NCI-H524 (cell line): ENCODE measurements around the gene BAIAP2L1.
"Not testable (repeated sequence)": the region's sequence is repeated elsewhere in the genome, so short reads cannot be mapped to it uniquely, and the experiment has no call there.

ENCODE experiments used
- DNase-seq, 2 experiments: peaks; one replicate each; lab custom pipeline; 2025; lab: John Stamatoyannopoulos, UW

BAIAP2L1 gene

GRCh38 chr7:98322331-98323270 is 78.3 kb downstream of the BAIAP2L1 start:
- DNase-seq: no peak

GRCh38 chr7:98321301-98321700 is 79.6 kb downstream of the BAIAP2L1 start:
- no peak for DNase-seq

DNA sequence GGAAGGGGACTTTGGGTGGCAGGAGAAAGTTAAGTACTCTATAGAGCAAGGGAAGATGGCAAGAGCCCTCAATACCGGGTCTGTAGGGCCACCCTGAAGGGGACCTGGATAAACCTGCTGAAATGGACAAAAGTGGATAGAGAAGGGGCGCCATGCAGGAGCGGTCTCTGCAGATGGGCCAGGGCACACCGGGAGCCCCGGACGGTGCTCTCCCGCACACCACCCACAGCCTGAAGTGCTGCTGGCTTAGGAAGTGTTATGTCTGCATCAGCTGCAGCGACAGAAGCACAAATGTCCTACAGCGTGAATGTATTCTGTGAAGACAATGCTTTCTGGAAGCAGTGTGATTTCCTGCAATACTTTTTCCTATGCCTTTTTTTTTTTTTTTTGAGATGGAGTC is 81.7 kb downstream of the BAIAP2L1 start:
- DNase-seq: no peak

DNA sequence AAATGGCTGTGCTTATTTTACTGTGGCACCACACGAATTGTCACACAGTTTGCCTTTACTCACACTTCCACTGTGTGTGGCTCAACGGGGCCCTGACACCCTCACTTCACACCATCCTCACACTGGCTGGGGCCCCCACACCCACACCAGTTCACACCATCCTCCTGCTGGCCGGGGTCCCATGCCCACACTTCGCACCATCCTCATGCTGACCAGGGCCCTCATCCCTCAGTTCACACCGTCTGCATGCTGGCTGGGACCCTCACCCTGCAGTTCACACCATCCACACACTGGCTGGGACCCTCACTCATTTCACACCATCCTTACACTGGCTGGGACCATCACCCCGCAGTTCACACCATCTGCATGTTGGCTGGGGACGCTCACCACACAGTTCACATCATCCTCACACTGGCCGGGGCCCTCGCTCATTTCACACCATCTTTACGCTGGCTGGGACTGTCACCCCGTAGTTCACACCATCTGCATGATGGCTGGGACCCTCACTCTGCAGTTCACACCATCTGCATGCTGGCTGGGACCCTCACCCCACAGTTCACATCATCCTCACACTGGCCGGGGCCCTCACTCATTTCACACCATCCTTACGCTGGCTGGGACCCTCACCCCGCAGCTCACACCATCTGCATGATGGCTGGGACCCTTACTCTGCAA is 83.4 kb downstream of the BAIAP2L1 start:
- no peak for DNase-seq

- not testable (repeated sequence) for DNase-seq
Observed at GRCh38 chr7:98315994-98316527, 84.8 kb downstream of the BAIAP2L1 start.

- no peak for DNase-seq
Observed at GRCh38 chr7:98315318-98315993, 85.4 kb downstream of the BAIAP2L1 start.

GRCh38 chr7:98314469-98314868 is 86.4 kb downstream of the BAIAP2L1 start:
- DNase-seq: no peak

DNA sequence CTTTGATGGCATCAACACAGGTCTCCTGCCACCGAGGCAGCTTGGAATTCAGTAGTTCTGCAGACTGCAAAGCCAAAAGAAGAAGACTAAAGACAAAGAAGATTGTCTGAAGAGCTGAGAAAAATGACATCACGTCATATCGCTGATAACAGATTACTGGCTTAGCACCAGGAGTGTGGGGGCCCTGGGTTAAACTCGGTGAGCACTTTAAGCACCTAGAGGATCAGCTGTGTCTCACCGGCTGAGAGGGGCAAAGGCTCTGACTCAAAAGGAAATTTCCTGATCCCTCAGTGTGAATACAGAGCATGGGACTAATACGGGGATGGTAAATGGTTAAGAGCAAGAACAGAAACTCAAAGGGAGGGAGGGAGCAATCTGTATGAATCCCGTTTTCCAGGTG is 88.7 kb downstream of the BAIAP2L1 start:
- DNase-seq: no peak

DNA sequence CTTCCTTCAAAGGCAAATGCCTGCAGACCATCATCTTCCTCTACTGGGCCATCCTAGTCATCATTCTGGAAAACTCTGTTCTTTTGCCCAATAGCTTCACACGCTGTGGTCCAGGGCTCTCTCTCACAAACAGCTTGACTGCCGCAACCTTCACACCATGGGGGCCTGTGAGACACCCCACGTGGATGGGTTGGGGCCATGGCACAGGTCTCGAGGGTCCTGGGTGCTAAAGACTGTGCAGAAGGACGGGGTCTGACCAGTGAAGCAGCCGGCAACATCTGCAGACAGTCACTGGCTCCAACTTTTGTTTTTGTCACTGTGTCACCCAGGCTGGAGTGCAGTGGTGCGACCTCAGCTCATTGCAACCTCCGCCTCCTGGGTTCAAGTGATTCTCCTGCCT is 91.3 kb downstream of the BAIAP2L1 start:
- no peak for DNase-seq

DNA sequence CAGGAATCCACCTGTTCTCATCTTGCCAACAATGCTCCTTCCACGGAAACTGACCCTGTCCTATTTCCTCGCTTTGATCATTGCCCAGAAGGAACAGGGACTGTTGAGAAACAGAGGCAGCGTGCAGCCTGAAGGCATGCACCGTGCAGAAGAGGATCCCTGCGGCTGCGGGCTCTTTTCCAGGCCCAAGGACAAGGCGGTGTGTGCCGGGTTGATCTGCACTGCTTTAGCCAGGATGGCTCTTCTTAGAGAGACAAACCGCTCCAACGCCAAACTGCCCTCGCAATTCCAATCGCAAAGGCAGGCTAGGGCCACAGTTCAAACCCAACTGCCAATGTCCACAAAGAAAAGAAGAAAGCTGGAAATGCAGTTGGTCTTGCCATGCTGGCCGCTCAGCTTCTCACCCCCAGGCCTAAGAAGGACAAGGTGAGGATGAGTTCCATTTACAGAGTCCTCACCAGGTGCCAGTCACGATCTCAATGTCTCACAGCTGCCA is 92.9 kb downstream of the BAIAP2L1 start:
- no peak for DNase-seq

DNA sequence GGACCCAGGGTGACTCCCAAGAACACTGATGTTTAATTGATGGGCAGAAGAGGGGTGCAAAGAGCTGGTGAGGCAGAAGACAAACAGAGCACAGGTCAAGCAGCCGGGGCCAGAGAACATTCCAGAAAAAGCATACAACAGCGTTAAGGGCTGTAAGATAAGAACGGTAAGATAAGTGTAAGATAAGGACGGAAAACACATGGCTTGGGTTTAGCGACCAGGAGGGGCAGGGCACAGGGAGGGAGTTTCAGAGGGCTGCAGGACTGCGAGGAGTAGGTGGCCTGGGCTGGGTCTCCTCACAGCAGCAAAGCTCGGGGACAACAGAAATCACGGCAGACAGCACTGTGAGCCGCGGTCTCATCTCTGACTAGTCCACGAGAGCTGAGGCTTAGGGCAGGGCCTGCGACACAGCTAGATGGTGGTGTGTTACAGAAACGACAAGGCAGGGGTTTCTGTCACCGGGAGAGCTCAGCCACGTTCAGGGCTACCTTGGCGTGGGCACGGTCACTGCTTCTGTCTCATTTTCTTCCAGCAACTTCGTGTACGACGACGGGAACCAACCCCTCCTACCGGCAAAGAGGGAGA is 94.8 kb downstream of the BAIAP2L1 start:
- DNase-seq: no peak

GRCh38 chr7:98303906-98304305 is 97.0 kb downstream of the BAIAP2L1 start:
- no peak for DNase-seq

DNA sequence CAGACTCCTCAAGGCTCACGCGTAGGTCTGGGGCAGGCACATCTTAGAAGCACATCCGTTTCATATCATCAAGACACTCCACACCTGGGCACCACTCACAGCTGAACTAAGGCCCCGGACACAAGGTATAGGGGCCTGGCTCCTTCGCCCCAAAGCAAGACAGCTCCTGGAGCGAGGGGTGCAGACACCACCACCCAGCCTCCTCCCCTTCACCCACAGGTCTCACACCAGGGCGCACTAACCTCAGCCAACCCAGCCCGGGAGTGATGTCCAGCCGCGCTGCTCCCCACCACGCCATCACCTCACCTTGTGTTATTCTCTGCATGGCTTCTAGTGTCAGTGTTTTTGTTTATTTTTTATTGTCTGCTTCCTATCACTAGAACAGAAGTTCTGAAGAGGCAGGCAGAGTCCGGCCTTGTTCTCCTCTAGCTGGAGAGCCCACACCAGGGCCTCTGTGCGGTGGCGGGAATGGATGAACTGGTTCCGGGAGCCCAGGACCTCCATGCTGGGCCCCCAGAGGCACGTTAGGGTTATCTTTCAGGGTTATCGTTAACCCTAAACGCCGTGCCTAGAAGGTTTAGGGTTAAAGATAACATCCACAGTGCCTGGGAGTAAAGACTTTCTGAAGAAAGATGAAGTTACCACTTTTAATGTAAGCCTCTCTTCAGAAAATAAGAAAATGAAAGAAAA is 97.6 kb downstream of the BAIAP2L1 start:
- no peak for DNase-seq

- DNase-seq: no peak
Observed at GRCh38 chr7:98301693-98302470, 99.0 kb downstream of the BAIAP2L1 start.

- DNase-seq: no peak
Observed at GRCh38 chr7:98300595-98301372, 100.1 kb downstream of the BAIAP2L1 start.

- DNase-seq: no peak
Observed at GRCh38 chr7:98297626-98298286, 103.1 kb downstream of the BAIAP2L1 start.

GRCh38 chr7:98296833-98297232 is 104.1 kb downstream of the BAIAP2L1 start:
- no peak for DNase-seq

DNA sequence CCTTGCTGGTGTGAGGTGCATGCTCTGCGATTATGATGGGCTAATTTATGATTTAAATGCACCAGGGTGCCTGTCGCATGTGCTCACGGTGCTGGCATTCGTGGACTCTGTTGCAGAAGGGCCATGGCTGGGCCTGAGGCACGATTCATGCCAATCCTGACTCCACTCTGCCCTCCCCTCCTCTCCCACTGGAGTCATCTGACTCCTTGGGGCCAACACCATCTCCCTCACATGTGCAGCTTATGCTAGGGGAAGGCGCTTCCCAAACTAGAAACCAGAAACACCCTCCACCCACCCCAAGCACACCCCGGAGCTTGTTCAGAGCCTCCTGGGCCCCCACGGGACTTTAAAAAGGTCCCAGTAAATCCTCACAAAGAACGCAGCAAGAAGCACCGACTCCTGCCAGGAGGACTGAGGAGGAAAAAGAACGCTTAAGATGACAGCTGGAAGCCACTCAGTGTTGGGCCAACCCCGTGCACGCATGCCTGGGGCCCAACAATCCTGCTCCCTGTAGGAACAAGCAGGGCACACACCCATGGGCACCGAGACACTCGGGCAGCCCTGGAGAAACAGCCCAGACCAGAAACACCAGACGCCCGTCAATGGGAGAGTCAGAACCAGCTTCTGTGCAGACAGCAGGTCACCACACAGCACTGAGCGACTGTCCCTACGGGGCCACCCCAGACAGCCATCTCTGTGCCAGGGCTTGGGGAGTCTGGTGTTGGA is 105.3 kb downstream of the BAIAP2L1 start:
- DNase-seq: no peak
